ENCODE measurements around the gene HBE1. TPM values are rescaled to one million over a fixed set of nuclear protein-coding genes. Genes with fewer than 3 reads are reported as not detected.

Gene HBE1
- total and polyA plus RNA-seq, 2 of the 4 experiments (the other 2 are of a cell fraction) = 3.2 to 12.7 TPM

- no peaks in the 10 kb centered on the region for H3K9me3 ChIP-seq (ENCODE audit: control insufficient read depth, insufficient read depth, low read length)
- H2AK5ac ChIP-seq (ENCODE audit: low read depth, low read length) = peak within 1 kb of the TSS; percentile 89
- no peak within 1 kb of the TSS for H2AK9ac ChIP-seq (replicated peaks; ENCODE audit: low read depth, low read length, poor library complexity)
- H3K79me1 ChIP-seq (ENCODE audit: low read depth in 1 of 2, low read length in 2 of 2) = no peaks in the 10 kb centered on the region
- no peak within 1 kb of the TSS for H3K27ac ChIP-seq (ENCODE audit: insufficient read depth, low read length)
- peak within 1 kb of the TSS; percentile 48 for H2BK120ac ChIP-seq (ENCODE audit: low read depth, low read length)
- no CpG with 5 or more reads among the region's 2 CpGs for WGBS, 2 experiments (ENCODE audit: extremely low coverage in 2 of 2, insufficient read length in 1 of 2)
- peak within 1 kb of the TSS; percentile 95; the same call in 1 of the 2 replicates for H3K18ac ChIP-seq (ENCODE audit: low read depth, low read length)
- H4K8ac ChIP-seq (ENCODE audit: low read depth in 2 of 2, low read length in 2 of 2) = peak within 1 kb of the TSS in 1 of 2 experiments; percentile 77; a peak in 3 of 4 replicates
- no peaks in the 10 kb centered on the region; the same call in 1 of the 2 replicates for H3K9me1 ChIP-seq (ENCODE audit: insufficient read depth, low read length)
- H3K4me1 ChIP-seq (ENCODE audit: control insufficient read depth, insufficient read depth, low read length) = peaks cover 9% of the 10 kb centered on the region; the same call in 1 of the 2 replicates
- POLR2A ChIA-PET (ENCODE audit: unreplicated experiment) = no interaction called here
- no peaks in the 10 kb centered on the region for H4K20me1 ChIP-seq (ENCODE audit: insufficient read depth, low read length)
- intact Hi-C loops (cut with micrococcal nuclease) = no loop called here
- peak within 1 kb of the TSS; percentile 11 for H3K4ac ChIP-seq (ENCODE audit: low read depth, low read length)
- no peak within 1 kb of the TSS for H3K4me2 ChIP-seq (ENCODE audit: low read depth, low read length)
- no peak within 1 kb of the TSS for H3K9ac ChIP-seq (ENCODE audit: low read depth, low read length)
- peak within 1 kb of the TSS; percentile 72 for H4K91ac ChIP-seq (ENCODE audit: insufficient read depth, low read depth, low read length)
- H3K23ac ChIP-seq (ENCODE audit: low read depth, low read length) = no peak within 1 kb of the TSS
- CTCF ChIA-PET = no interaction called here
- BruUV-seq (replicated peaks) = no TSS peak
- H2BK15ac ChIP-seq (ENCODE audit: low read depth, low read length) = peak within 1 kb of the TSS; percentile 88; the same call in 2 of the 3 replicates
- H3K4me3 ChIP-seq (ENCODE audit: insufficient read depth, low read depth, low read length) = no peak within 1 kb of the TSS
- peak within 1 kb of the TSS; percentile 62 for H2BK20ac ChIP-seq (ENCODE audit: low read depth, low read length)
- no peak within 1 kb of the TSS for H3K56ac ChIP-seq (ENCODE audit: extremely low read depth, insufficient read depth, low read length)
- ATAC-seq (ENCODE audit: low read depth) (no peak), DNase-seq (no peak)
- H3K14ac ChIP-seq (replicated peaks; ENCODE audit: low read depth, low read length) = peak within 1 kb of the TSS; percentile 58; the same call in 1 of the 2 replicates
- TF ChIP-seq MAFK (IDR thresholded peaks at IDR 0.05; ENCODE audit: low read depth, low read length) (no peak), MAZ (IDR thresholded peaks at IDR 0.05; ENCODE audit: borderline replicate concordance, low read depth, low read length) (no peak), NFE2L2 (IDR thresholded peaks at IDR 0.05; ENCODE audit: low read depth, low read length) (no peak), FOS (IDR thresholded peaks at IDR 0.05; ENCODE audit: low read depth, low read length) (no peak), CTCF (conservative IDR thresholded peaks at IDR 0.05; ENCODE audit: low read depth, low read length) (no peak), ELK1 (IDR thresholded peaks at IDR 0.05; ENCODE audit: borderline replicate concordance, low read depth, low read length) (no peak)
- peak within 1 kb of the TSS; percentile 40 for H2AFZ ChIP-seq (replicated peaks; ENCODE audit: low read length, poor library complexity)
- no peaks in the 10 kb centered on the region for H3K27me3 ChIP-seq (ENCODE audit: control insufficient read depth, insufficient read depth, low read length)
- in situ Hi-C loops (cut with MboI; ENCODE audit: low sequenced_read_pairs) = no loop called here
- no peaks in the 10 kb centered on the region for H3K36me3 ChIP-seq (ENCODE audit: control insufficient read depth, insufficient read depth, low read length)
- H4K5ac ChIP-seq (ENCODE audit: low read depth, low read length) = peak within 1 kb of the TSS; percentile 65; the same call in 1 of the 2 replicates
- H2BK5ac ChIP-seq (ENCODE audit: low read depth, low read length, poor library complexity, severe bottlenecking) = peak within 1 kb of the TSS; percentile 88
- dilution Hi-C loops (cut with HindIII; ENCODE audit: low sequenced_read_pairs, unreplicated experiment) = no loop called here
Measured at GRCh38 chr11:5301846-5302245, 32.1 kb upstream of the HBE1 start, which contains the start of gene OR51B4. Gene OR51B4 (minus strand): TSS chr11:5301946. CDS start chr11:5301946, 0 bp downstream.
